Activated CD8-positive, alpha-beta T cell treated with anti-CD3 and anti-CD28 coated beads for 36 hours (primary cell): ENCODE measurements around the gene KCND1. TPM values are rescaled to one million over a fixed set of nuclear protein-coding genes. Genes with fewer than 3 reads are reported as not detected.

Experiments
- ATAC-seq: fragments of 200-7000 bp; cut with Tn5 transposase; one replicate; pipeline ENCODE4 v1.10.0; 2021; ENCODE audit warnings: mild to moderate bottlenecking, moderate library complexity
- CTCF ChIA-PET: fragments of 350-600 bp; sonication (Branson Sonifier 250); formaldehyde crosslinking; loops from one replicate; lab custom pipeline; 2021; ENCODE audit warnings: antibody characterized with exemption; lab: Charles Lee
- POLR2A ChIA-PET: fragments of 350-600 bp; sonication (Branson Sonifier 250); formaldehyde crosslinking; loops from one replicate; lab custom pipeline; 2021; ENCODE audit warnings: antibody characterized with exemption; lab: Charles Lee
- DNase-seq: peaks from one replicate; pipeline ENCODE4 v3.0.0-alpha.2; 2020
- H3K27ac Mint-ChIP-seq: one replicate; pipeline ENCODE4 v1.8.0; 2021; ENCODE audit warnings: mild to moderate bottlenecking, mixed read lengths
- H3K27me3 Mint-ChIP-seq: one replicate; pipeline ENCODE4 v1.8.0; 2021; ENCODE audit warnings: mixed read lengths
- H3K36me3 Mint-ChIP-seq: one replicate; pipeline ENCODE4 v1.8.0; 2021; ENCODE audit warnings: low read depth, mixed read lengths
- H3K4me1 Mint-ChIP-seq: one replicate; pipeline ENCODE4 v1.8.0; 2021; ENCODE audit warnings: low read depth, mixed read lengths
- H3K4me3 Mint-ChIP-seq: one replicate; pipeline ENCODE4 v1.8.0; 2021; ENCODE audit warnings: mild to moderate bottlenecking, moderate library complexity, mixed read lengths
- H3K9me3 Mint-ChIP-seq: one replicate; pipeline ENCODE4 v1.8.0; 2021; ENCODE audit warnings: mixed read lengths
- intact Hi-C: fragments of 100-400 bp; cut with micrococcal nuclease; formaldehyde crosslinking; loops from one replicate; pipeline ENCODE4 v1.10.0; 2022
- total RNA-seq, 2 experiments: library from RNA; stranded (reverse); gene quantifications; one replicate each; pipeline ENCODE4 v1.2.3, GENCODE V29; 2021
- TF ChIP-seq, protein P1 (sequence below): fragments of 200-600 bp; IDR thresholded peaks from one replicate; pipeline ENCODE4 v1.8.0; 2022; ENCODE audit warnings: antibody characterized with exemption, mild to moderate bottlenecking

The KCND1 gene
- total RNA-seq, 2 experiments from 2014 or later: 2.5 to 2.6 TPM

DNA sequence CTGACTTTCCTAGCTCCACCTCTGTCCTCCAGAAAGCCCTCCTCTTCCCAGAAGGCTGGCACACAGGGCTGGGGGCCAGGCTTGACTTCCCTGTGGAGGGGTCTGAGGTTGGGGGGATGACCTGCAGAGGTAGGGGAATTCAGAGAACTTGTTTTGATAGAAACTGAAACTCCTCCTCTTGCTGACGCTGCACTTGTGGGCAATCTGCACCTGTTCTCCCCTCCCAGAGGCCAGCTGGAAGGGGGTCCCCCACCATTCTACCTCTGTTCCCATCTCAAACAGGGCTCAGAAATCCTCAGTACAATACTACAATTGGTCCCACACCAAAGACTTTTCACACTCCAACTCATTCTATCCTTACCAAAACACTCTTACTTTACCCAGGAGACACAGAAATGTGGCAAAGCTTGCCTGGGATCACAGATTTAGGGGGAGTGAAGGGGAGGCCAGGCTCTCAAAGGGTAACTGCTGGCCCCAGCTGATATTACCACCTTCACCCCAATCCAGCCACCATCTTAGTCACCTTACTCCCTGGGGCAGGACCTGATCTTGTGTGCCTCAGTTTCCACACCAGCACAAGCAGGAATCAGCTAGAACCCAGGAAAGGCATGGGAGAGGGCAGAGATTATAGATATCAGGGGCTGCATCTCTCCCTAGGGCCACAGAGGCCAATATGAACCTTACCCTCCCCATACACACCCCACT is 32.8 kb downstream of the KCND1 start:
- Mint-ChIP-seq H3K9me3 (no peaks in the 10 kb centered on the region), H3K4me3 (peak overlapping the region; percentile 68), H3K27me3 (no peaks in the 10 kb centered on the region), H3K36me3 (peaks cover 64% of the 10 kb centered on the region), H3K27ac (peak overlapping the region; percentile 95), H3K4me1 (peaks cover 87% of the 10 kb centered on the region)
- ChIA-PET POLR2A (interaction anchor here (0.6 to 11.3 kb wide), 8 partner anchors 12 to 334 kb away, joined by 3 to 176 read pairs (median 13); partner anchors contain the start of genes OTUD5, PIM2, PQBP1 and SLC35A2), CTCF (interaction anchor here (1.0 to 1.5 kb wide), 2 partner anchors 22 to 27 kb away, joined by 3 read pairs; no protein-coding TSS in a partner anchor)
- TF ChIP-seq, protein P1, sequence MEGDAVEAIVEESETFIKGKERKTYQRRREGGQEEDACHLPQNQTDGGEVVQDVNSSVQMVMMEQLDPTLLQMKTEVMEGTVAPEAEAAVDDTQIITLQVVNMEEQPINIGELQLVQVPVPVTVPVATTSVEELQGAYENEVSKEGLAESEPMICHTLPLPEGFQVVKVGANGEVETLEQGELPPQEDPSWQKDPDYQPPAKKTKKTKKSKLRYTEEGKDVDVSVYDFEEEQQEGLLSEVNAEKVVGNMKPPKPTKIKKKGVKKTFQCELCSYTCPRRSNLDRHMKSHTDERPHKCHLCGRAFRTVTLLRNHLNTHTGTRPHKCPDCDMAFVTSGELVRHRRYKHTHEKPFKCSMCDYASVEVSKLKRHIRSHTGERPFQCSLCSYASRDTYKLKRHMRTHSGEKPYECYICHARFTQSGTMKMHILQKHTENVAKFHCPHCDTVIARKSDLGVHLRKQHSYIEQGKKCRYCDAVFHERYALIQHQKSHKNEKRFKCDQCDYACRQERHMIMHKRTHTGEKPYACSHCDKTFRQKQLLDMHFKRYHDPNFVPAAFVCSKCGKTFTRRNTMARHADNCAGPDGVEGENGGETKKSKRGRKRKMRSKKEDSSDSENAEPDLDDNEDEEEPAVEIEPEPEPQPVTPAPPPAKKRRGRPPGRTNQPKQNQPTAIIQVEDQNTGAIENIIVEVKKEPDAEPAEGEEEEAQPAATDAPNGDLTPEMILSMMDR: no peak
- intact Hi-C loops: loop anchor here (5.0 kb wide), 1 partner anchor 137 kb away; the partner anchor contains the start of gene HDAC6
- peak; percentile 53 for ATAC-seq
- DNase-seq: peak; percentile 87

DNA sequence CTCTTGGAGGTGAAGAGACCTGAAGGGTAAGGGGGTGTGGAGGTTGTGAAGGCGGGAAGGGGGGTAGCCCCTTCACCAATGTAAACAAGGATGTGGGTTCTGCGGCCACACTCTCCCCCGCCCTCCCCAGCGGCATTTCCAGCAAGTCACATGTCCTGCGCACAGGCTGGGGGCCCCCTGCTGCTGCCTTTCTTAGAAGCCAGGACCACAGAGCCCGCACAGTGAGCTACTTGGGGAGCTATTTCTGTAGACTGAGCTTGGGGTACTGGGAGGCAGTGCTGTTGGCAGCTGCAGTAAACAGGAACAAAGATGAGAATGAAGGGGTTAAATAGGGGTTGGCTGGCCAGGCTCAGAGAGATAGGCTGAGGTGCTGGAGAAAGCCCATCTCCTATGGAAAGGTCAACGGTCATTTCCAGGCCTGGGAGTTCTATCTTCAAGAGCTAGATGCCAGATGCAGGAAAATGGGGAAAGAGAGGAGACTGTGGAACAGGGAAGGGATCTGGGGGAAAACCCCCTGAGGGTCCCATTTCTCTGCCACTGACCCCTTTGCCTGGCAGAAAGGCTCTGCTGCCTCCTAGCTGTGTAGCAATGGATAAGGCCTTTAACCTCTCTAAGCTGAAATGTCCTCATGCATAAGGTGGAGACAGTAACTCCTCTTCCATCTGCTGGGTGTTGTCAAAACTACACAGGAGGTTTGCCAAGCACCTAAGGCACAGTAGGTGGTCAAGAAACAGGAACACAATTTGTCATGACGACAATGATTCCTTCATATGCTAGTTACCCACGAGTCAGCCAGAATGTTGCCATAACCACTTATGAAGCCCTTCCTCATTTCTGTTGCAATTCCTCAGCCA is 34.4 kb downstream of the KCND1 start:
- Mint-ChIP-seq H3K27ac (peak overlapping the region; percentile 95), H3K9me3 (no peaks in the 10 kb centered on the region), H3K4me3 (peak overlapping the region; percentile 68), H3K27me3 (no peaks in the 10 kb centered on the region), H3K4me1 (peaks cover 79% of the 10 kb centered on the region), H3K36me3 (peaks cover 59% of the 10 kb centered on the region)
- ChIA-PET POLR2A (interaction anchor here (0.6 to 11.3 kb wide), 9 partner anchors 10 to 63 kb away, joined by 3 to 176 read pairs (median 4); partner anchors contain the start of genes OTUD5, PIM2, PQBP1 and SLC35A2), CTCF (interaction anchor here (0.9 to 1.7 kb wide), 7 partner anchors 8 to 107 kb away, joined by 3 to 7 read pairs (median 3); partner anchors contain the start of genes PQBP1 and TIMM17B)
- DNase-seq (peak; percentile 95), ATAC-seq (peak; percentile 61)
- intact Hi-C loops: loop anchor here (1.0 to 5.0 kb wide), 2 partner anchors 18 to 135 kb away; partner anchors contain the start of genes HDAC6 and PIM2
- TF ChIP-seq, protein P1: peak; percentile 41

DNA sequence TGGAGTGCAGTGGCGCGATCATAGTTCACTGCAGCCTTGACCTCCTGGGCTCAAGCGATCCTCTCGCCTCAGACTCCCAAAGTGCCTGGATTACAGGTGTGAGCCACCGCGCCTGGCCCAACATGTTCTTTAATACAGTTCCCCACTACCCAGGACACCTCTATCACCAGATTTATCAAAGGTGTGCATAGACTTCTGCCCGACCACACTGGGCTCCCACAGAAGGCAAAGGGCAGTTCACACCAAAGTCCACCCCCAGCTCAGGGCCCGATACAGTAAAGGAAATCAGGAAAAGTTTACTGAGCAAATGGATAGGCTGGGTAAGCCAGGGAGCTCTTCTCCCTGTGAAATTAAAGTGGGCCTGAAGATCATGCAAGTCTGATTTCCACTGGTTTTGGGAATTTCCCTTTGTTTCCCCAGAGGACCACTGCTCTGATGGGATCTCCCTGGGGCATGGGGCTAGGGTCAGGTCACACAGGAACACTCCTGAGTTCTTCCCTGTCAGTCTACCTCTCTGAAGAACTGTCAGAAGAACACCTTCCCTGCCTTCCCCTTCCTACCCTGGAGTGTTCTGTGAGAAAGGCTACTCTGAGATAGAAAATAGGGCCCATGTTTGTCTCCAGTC is 35.1 kb downstream of the KCND1 start:
- Mint-ChIP-seq H3K27me3 (no peaks in the 10 kb centered on the region), H3K9me3 (no peaks in the 10 kb centered on the region), H3K27ac (peak overlapping the region; percentile 95), H3K4me1 (peaks cover 71% of the 10 kb centered on the region), H3K4me3 (peak overlapping the region; percentile 61), H3K36me3 (peaks cover 52% of the 10 kb centered on the region)
- POLR2A ChIA-PET: interaction anchor here (0.6 to 11.3 kb wide), 5 partner anchors 9 to 23 kb away, joined by 3 to 176 read pairs (median 48); partner anchors contain the start of genes OTUD5, PIM2 and SLC35A2
- TF ChIP-seq, protein P1: no peak
- no peak for DNase-seq
- intact Hi-C loops: loop anchor here (1.0 to 5.0 kb wide), 2 partner anchors 17 to 134 kb away; partner anchors contain the start of genes HDAC6 and PIM2
- ATAC-seq: no peak
- CTCF ChIA-PET: interaction anchor here (0.9 to 1.7 kb wide), 6 partner anchors 9 to 108 kb away, joined by 3 to 7 read pairs (median 3); partner anchors contain the start of genes PQBP1 and TIMM17B

DNA sequence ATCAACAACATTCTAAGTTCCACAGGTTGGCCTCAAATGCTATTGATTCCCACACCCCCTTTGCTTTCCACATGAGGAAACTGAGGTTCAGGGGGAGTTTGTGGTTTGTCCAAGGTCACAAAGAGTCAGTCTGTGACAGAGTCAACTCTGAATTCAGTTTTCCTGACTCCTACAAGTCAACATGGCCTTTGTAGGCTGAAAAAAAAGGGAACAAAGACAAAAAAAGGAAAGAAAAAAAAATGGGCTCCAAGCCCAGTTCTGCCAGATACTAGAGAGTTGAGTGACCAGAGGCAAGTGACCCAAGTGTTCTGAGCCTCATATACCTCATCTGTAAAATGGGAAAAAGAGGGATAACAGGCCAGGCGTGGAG is 36.4 kb downstream of the KCND1 start:
- intact Hi-C loops: loop anchor here (5.0 kb wide), 1 partner anchor 133 kb away; the partner anchor contains the start of gene HDAC6
- DNase-seq: no peak
- POLR2A ChIA-PET: interaction anchor here (1.0 to 11.3 kb wide), 3 partner anchors 14 to 21 kb away, joined by 3 to 176 read pairs (median 172); partner anchors contain the start of genes PIM2 and SLC35A2
- Mint-ChIP-seq H3K4me3 (peak overlapping the region; percentile 45), H3K4me1 (peaks cover 62% of the 10 kb centered on the region), H3K27me3 (no peaks in the 10 kb centered on the region), H3K36me3 (peaks cover 50% of the 10 kb centered on the region), H3K27ac (peak overlapping the region; percentile 95), H3K9me3 (no peaks in the 10 kb centered on the region)
- TF ChIP-seq, protein P1: no peak
- no peak for ATAC-seq
- CTCF ChIA-PET: interaction anchor here (1.1 kb wide), 1 partner anchor 16 kb away, joined by 4 read pairs; no protein-coding TSS in a partner anchor
